Epithelial cell of esophagus (primary cell): ENCODE measurements around the gene KRT37.

Experiments
- DNase-seq: peaks from one replicate; pipeline ENCODE4 v3.0.0; 2010; ENCODE audit warnings: low read depth
- H3K4me3 ChIP-seq: 2 replicates; pipeline ENCODE4 v1.5.1; 2011; ENCODE audit warnings: mild to moderate bottlenecking, low read length, control low read depth
- TF ChIP-seq, protein P1 (sequence below): IDR thresholded peaks from 2 replicates; pipeline ENCODE4 v1.5.1; 2011; ENCODE audit warnings: low read depth, mild to moderate bottlenecking, low read length, control low read depth, inconsistent platforms; ENCODE audit not compliant: insufficient read depth; ENCODE audit errors: missing control alignments

The KRT37 gene

DNA sequence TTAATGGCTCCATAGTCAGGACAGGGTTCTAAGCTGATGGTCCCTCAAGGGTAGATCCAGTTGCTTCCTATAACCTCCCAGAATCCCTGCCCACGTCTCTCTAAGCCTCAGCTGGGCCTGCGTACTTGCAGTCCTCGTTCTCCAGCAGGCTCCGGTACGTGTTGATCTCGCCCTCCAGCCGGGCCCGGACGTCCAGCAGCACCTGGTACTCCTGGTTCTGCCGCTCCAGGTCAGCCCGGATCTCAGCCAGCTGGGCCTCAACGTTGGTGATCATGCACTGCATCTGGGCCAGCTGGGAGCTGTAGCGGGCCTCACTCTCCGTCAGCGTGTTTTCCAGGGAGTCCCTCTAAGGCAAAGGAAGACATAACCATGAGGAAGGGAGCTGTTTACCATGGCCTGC lies 38.3 kb upstream of the KRT37 start:
- DNase-seq: no peak
- no peak overlapping the region for H3K4me3 ChIP-seq
- TF ChIP-seq, protein P1, sequence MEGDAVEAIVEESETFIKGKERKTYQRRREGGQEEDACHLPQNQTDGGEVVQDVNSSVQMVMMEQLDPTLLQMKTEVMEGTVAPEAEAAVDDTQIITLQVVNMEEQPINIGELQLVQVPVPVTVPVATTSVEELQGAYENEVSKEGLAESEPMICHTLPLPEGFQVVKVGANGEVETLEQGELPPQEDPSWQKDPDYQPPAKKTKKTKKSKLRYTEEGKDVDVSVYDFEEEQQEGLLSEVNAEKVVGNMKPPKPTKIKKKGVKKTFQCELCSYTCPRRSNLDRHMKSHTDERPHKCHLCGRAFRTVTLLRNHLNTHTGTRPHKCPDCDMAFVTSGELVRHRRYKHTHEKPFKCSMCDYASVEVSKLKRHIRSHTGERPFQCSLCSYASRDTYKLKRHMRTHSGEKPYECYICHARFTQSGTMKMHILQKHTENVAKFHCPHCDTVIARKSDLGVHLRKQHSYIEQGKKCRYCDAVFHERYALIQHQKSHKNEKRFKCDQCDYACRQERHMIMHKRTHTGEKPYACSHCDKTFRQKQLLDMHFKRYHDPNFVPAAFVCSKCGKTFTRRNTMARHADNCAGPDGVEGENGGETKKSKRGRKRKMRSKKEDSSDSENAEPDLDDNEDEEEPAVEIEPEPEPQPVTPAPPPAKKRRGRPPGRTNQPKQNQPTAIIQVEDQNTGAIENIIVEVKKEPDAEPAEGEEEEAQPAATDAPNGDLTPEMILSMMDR: no peak

DNA sequence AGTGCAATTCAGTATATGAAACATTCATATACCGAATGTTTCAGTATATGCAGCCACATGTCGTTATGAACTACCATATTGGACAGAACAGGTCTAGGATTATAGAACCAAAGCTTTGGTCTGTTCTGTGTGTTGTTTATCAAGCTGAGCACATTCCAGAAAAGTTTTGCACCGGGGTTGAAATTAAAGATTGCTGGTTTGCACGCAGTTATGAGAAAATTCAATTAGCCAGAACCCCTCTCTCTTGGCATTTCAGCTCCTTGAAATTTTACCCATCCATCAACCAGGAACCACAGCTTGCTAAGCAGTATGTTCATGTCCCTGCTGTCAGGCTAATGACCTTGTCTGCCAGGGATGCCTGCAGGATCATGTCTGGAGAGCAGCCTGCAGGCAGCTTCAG lies 33.3 kb upstream of the KRT37 start:
- TF ChIP-seq, protein P1: no peak
- DNase-seq: peak; percentile 13
- no peak overlapping the region for H3K4me3 ChIP-seq

DNA sequence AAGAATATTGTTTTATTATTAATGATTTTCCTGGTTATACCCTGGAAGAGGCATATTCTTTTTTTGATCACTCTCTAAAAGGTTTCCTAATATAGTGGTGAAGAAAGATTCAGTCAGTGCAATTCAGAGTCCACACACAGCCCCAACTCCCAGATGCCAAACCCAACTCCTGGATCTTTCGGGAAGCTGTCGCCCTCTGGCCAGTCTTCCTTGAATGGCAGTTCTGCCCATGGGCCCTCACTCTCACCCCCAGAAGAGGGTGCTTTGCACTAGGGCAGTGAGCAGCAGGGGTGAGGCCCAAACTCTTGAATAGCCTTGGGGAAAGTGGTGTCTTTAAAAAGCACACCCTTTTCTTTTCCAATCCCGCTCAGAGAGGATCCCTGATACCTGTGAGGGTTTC lies 31.8 kb upstream of the KRT37 start:
- TF ChIP-seq, protein P1: peak; percentile 39
- DNase-seq: peak; percentile 51
- H3K4me3 ChIP-seq: no peak overlapping the region

DNA sequence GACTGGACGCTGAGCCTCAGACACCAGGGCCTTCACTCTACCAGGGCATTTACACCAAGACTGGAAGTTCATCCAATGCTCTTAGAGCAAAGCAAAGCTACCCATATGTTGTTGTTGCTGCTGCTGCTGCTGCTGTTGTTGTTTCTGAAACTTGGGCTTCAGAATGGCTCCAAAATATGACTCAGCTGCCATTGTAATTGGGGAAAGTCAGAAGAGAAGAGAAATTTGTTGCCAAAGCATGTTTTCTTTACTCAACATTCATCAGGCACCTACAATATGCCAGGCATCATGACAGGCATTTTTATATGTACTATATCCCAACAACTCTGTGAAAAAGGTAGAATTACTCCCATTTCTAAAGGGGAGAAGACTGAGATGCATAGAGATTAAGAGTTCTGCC lies 30.9 kb upstream of the KRT37 start:
- DNase-seq: peak; percentile 26
- H3K4me3 ChIP-seq: no peak overlapping the region
- TF ChIP-seq, protein P1: no peak

DNA sequence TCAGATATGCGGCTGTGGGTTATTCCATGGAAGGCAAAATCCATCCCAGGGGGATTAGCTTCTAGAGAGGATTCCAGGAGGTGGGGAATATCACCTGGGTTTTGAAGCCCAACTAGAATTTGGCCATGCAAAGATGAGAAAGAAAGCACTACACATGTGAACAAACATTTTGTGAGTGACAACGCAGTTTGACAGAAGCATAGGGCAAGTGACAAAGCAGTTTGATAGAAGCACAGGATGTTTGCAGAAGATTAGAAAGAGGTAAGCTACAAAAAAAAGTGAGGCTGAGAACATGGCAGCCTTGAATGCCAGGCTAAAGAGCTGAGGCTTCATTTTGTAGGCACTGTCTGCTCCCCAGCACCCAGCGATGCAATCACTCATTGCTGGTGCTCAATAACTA lies 28.7 kb upstream of the KRT37 start:
- H3K4me3 ChIP-seq: no peak overlapping the region
- TF ChIP-seq, protein P1: no peak
- no peak for DNase-seq

DNA sequence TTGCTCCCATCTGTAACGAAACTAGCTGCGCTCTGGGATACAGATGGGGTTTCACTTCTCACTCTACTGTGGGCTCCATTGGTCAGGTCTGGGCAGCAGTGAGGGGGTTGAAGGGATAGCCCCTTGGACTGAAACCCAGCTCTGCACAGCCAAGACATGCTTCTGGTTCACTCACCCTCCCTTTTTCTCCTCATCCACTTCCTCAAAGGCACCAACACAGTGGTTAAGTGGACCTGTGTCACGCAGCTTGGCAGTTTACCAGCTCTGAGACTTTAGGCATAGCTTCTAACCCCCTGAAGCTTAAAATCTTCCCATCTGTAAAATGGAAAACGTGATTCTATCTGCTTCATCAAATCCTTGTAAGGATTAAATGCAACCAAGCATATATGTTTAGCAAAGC lies 27.9 kb upstream of the KRT37 start:
- no peak for DNase-seq
- TF ChIP-seq, protein P1: no peak
- no peak overlapping the region for H3K4me3 ChIP-seq

DNA sequence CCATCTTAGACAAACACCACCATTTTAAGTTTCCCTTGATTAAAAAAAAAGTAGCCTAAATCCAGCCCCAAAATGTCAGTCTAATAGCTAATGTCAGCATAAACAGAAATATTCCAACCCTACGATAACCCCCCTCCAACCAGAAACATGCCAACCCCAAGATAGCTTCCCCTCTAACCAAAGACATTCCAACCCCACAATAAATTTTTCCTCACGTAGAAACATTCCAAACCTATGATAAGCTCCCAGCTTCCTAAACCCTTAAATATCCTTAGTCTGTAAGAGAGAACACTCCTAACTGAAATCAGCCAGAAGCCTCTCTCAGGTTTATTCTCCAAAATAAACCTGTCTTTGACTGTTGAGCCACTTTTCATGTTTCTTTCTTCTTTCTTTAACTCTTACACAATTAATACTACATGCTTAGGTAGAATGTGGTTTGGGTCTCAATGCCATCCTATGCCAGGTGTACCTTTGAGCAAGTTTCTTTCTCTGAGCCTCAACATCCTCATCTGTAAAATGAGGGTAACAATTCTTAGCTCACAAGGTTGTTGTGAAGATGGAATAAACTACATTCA lies 26.9 kb upstream of the KRT37 start:
- TF ChIP-seq, protein P1: no peak
- DNase-seq: no peak
- no peak overlapping the region for H3K4me3 ChIP-seq
